NCI-H748 (cell line): ENCODE measurements around the gene DISP3.

Experiments
- DNase-seq: peaks from one replicate; lab custom pipeline; 2025; ENCODE audit not compliant: unreplicated experiment; lab: John Stamatoyannopoulos, UW

DISP3 gene

GRCh38 chr1:11538886-11539285 is 59.9 kb downstream of the DISP3 start:
- no peak for DNase-seq

GRCh38 chr1:11539850-11540772 is 61.2 kb downstream of the DISP3 start:
- no peak for DNase-seq

- DNase-seq: no peak
These were observed 61.8 kb downstream of the DISP3 start for GRCh38 chr1:11540773-11541160.

- DNase-seq: no peak
These were observed 62.3 kb downstream of the DISP3 start for GRCh38 chr1:11541236-11541635.

GRCh38 chr1:11541956-11542355 is 63.0 kb downstream of the DISP3 start:
- DNase-seq: no peak

GRCh38 chr1:11543392-11543791 is 64.4 kb downstream of the DISP3 start:
- DNase-seq: no peak

GRCh38 chr1:11543796-11544195 is 64.8 kb downstream of the DISP3 start:
- DNase-seq: no peak

GRCh38 chr1:11546456-11546855 is 67.5 kb downstream of the DISP3 start:
- no peak for DNase-seq

GRCh38 chr1:11550664-11551283 is 71.8 kb downstream of the DISP3 start:
- no peak for DNase-seq

- DNase-seq: no peak
These were observed 79.3 kb downstream of the DISP3 start for GRCh38 chr1:11558276-11558675.

- DNase-seq: no peak
These were observed 80.1 kb downstream of the DISP3 start for GRCh38 chr1:11558871-11559590.

- DNase-seq: no peak
These were observed 80.6 kb downstream of the DISP3 start for GRCh38 chr1:11559591-11559970.

- DNase-seq: no peak
These were observed 81.1 kb downstream of the DISP3 start for GRCh38 chr1:11560061-11560460.

- DNase-seq: no peak
These were observed 82.8 kb downstream of the DISP3 start for GRCh38 chr1:11561740-11562139.

GRCh38 chr1:11562664-11563063 is 83.7 kb downstream of the DISP3 start:
- no peak for DNase-seq

- DNase-seq: peak; percentile 41
These were observed 84.7 kb downstream of the DISP3 start for GRCh38 chr1:11563560-11564069.

- DNase-seq: no peak
These were observed 85.3 kb downstream of the DISP3 start for GRCh38 chr1:11564237-11564636.

GRCh38 chr1:11566042-11566850 is 87.3 kb downstream of the DISP3 start:
- no peak for DNase-seq

GRCh38 chr1:11567244-11568065 is 88.5 kb downstream of the DISP3 start:
- DNase-seq: no peak

- DNase-seq: no peak
These were observed 89.7 kb downstream of the DISP3 start for GRCh38 chr1:11568687-11569086.
